ENCODE measurements around the gene PSME2. TPM values are rescaled to one million over a fixed set of nuclear protein-coding genes. Genes with fewer than 3 reads are reported as not detected.
A peak's percentile ranks its signal among the peaks of the same experiment; 100 is the strongest.

Gene PSME2
- total and polyA plus RNA-seq, 2 of the 13 experiments (the other 11 are each of a cell fraction or from before 2014, with no cell fraction given): 332 to 716 TPM

DNA sequence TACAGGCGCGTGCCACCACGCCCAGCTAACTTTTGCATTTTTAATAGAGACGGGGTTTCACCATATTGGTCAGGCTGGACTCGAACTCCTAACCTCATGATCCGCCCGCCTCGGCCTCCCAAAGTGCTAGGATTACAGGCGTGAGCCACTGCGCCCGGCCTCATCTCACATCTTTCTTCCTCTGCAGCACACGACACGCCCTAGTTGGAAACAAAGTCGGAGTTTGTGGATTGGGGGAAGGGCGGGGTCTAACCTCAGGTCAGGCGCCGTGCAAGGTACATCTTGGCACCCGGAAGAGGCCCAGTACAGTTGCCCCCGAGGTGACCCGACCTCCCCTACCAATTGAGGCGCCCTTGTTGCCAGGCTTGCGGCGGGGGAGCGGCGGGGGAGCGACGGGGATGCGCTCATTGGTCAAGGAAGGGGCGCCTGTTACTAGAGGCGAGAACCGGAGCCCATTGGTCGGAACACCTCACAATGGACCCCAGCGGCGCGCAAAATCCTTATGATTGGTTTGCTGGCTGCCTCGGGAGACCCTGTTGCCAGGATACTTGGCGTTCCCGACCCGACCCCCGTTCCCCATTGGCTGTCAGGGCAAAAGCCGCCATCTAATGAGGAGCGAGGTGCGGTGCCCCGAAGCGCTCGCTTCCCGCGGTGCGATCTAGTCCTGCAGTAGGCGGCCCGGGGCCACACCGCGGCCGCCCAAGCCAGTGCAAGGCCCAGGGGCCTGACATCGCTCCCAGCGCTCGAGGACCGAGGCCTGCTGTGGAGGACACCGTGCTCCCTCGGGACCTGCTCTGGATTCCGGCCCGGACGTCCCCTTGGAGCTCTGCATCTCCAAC lies 25.2 kb upstream of the PSME2 start, which contains the start of gene REC8 (continued):
- TF ChIP-seq ZXDC (CRISPR knock-in tag; IDR thresholded peaks at IDR 0.05) (no peak), EEA1 (CRISPR knock-in tag; IDR thresholded peaks at IDR 0.05; ENCODE audit: borderline replicate concordance) (no peak), ZNF367 (CRISPR knock-in tag; IDR thresholded peaks at IDR 0.05; ENCODE audit: borderline replicate concordance) (no peak), GFI1 (CRISPR knock-in tag; IDR thresholded peaks at IDR 0.05; ENCODE audit: borderline replicate concordance) (no peak), POLR2G (IDR thresholded peaks at IDR 0.05; ENCODE audit: low read depth, low read length) (no peak), TOE1 (CRISPR knock-in tag; IDR thresholded peaks at IDR 0.05) (no peak), ZSCAN29 (CRISPR knock-in tag; conservative IDR thresholded peaks at IDR 0.05) (no peak), ZZZ3 (CRISPR knock-in tag; IDR thresholded peaks at IDR 0.05; ENCODE audit: borderline replicate concordance) (no peak), E2F5 (CRISPR knock-in tag; conservative IDR thresholded peaks at IDR 0.05) (no peak), HHEX (CRISPR knock-in tag; IDR thresholded peaks at IDR 0.05) (no peak), STAT5B (CRISPR knock-in tag; IDR thresholded peaks at IDR 0.05) (no peak), POLR2A (IDR thresholded peaks at IDR 0.05; ENCODE audit: insufficient read depth in 1 of 2, low read depth in 2 of 2, low read length in 2 of 2) (peak in 1 of 2 experiments; percentile 16; a peak in 1 of 4 replicates), NRL (CRISPR knock-in tag; IDR thresholded peaks at IDR 0.05; ENCODE audit: borderline replicate concordance) (no peak), AHDC1 (CRISPR knock-in tag; IDR thresholded peaks at IDR 0.05; ENCODE audit: borderline replicate concordance) (no peak), ZNF224 (CRISPR knock-in tag; IDR thresholded peaks at IDR 0.05) (no peak), ZNF34 (CRISPR knock-in tag; IDR thresholded peaks at IDR 0.05; ENCODE audit: borderline replicate concordance) (no peak), CBX1 (IDR thresholded peaks at IDR 0.05; ENCODE audit: low read depth) (no peak), FOSL2 (CRISPR knock-in tag; IDR thresholded peaks at IDR 0.05) (no peak), DNMT1 (CRISPR knock-in tag; IDR thresholded peaks at IDR 0.05) (0 out of 2 replicates have a peak, but pooled peaks have one; percentile 24), ZNF564 (CRISPR knock-in tag; IDR thresholded peaks at IDR 0.05) (no peak)
- TF ChIP-seq, protein P1, sequence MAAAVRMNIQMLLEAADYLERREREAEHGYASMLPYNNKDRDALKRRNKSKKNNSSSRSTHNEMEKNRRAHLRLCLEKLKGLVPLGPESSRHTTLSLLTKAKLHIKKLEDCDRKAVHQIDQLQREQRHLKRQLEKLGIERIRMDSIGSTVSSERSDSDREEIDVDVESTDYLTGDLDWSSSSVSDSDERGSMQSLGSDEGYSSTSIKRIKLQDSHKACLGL (CRISPR knock-in tag; IDR thresholded peaks at IDR 0.05): 0 out of 2 replicates have a peak, but pooled peaks have one; percentile 33
